Middle frontal gyrus (tissue), 1 donor: Measurements from ENCODE around the gene PSMA5.

Experiments
- DNase-seq: peaks from one replicate; pipeline ENCODE4 v3.0.0-alpha.2; 2015; ENCODE audit warnings: low spot score; ENCODE audit errors: extremely low spot score

PSMA5 gene

DNA sequence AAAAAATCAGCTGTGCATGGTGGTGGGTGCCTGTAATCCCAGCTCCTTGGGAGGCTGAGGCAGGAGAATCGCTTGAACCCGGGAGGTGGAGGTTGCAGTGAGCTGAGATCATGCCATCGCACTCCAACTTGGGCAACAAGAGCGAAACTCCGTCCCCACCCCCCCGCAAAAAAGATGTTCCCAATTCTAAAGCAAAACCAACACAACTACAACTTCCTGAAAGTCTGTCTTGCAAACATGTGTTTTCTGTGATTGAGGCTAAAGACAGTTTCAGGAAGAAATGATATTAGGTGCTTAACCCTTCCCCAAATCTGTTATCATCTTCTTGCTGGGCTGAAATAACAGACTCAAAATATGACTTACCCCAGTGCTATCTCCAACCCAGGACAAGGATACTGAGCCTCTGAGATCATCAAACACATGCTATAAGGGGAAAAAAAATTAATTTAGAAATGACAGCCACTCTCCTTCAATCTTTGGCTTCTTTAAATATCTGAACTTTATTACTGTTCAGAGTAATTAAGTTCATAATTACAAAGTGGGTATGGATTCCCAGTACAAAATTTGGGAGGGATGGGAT, 57.0 kb downstream of the PSMA5 start:
- DNase-seq: no peak

DNA sequence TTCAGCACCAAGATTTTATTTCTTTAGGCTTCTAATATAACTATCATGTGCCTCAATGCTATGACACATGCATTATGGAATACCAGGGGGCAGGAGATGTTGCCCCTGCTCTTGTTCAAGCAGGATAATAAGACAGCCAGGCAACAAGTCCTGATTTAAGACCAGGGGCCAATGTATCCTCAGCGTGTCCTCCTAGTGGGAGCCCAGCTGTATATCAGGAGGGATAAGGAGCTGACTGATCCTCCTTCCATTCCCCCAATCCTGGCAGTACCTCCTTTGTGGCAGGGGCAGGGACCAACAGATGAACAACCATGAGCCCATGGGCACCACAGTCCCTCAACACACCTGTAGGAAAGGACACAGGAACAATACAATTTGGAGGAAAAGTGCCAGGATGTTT, 57.8 kb downstream of the PSMA5 start:
- DNase-seq: no peak

DNA sequence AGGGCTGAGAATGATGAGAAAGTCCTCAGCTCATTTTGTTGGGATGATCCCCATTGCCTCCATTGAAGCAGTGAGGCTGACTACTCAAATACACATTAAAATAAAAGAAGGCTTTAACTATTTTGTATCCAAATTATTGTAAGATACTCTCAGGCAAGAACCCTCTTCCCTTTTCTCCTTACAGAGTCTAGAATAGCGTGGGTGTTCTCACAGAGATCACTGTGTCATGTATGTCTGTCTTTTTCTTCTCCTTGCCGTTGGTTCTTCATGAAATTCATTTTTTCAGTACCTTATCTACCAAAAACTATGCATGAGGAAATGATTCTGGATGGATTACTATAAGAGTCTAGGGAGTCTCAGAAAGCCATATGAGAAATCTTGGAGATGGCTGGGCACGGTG, 58.6 kb downstream of the PSMA5 start:
- no peak for DNase-seq

DNA sequence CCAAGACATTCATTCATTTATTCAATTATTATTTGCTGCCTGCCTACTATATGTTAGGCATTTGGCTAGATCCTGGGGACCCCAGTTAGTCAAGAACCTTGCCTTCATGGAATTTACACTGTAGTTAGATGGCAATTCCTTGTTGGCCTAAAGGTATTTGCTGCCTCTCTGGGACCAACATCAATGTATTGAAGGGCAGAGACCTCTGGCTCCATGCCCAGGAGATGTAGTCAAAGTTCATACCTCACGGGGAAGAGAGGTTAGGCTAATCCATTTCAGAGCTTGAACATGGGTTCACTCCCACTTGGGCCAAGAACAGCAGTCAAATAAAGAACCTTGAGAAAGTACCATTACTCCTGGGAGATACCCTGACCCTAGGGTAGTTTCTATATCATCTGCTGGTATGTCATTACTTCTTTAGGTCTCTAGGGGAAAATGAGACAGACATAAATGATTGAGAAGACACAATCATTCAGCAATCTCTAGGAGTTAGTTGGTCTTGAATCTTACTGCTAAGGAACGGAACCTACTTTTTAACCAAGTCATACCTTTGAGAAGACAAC, 60.5 kb downstream of the PSMA5 start:
- DNase-seq: no peak

DNA sequence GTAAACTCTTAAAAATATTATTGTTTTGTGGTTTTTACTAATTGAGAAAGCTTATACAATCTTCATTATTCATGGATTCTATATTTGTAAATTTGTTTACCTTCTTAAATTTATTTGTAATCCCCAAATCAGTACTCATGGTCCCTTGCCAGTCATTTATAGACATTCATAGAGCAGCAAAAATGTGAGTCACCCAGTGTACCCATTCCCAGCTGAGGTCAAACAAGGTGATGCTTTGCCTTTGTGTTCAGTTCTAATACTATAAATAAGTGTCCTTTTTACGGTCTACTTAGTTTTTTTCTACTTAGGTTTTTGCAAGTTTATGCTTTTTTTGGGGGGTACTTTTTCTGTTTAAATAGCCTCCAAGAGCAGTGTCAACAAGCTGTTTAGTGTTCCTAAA, 64.6 kb downstream of the PSMA5 start:
- no peak for DNase-seq

DNA sequence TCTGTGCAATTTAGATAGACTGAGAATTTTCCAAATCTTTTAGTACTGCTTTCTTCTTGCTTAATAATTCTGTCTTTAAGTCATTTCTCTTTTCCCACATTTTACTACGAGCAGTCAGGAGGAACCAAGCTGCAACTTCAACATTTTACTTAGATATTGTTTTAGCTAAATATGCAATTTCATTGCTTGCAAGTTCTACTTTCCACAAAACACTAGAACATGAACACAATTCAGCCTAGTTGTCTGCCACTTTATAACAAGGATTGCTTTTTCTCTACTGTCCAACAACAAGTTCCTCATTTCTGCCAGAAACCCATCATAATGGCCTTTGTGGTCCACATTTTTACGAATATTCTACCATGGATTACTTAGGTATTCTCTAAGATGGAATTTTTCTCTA, 65.2 kb downstream of the PSMA5 start:
- DNase-seq: no peak

DNA sequence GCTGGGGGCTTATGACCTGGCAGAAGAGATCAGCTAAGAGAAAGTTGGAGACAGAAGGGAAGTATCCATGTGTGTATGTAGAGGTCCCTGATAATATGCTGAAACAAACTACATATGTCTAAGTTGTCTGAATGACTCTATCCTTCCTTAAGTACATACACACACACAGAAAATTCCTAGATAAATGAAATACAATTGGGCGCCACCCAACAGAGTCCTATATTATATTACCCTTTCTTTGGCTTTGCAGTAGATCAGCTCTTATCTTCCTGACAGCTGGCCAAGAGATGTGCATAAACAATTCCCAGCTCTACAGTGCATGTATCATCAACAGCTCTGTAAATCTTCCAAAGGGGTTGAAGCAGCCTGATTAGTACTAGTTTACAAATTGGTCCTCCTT, 68.6 kb downstream of the PSMA5 start:
- DNase-seq: no peak

DNA sequence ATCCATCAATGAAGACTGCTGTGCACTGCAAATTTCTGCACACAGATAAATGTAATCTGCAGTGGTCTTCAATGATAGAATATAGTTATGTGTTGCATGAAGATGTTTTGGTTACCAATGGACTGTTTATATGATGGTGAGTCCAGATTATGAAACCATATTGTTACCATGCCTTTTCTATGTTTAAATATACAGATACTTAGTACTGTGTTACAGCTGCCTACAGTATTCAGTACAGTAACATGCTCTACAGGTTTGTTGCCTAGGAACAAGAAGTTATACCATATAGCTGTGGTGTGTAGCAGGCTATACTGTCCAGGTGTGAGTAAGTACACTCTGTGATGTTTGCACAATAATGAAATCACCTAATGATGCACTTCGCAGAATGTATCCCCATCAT, 69.3 kb downstream of the PSMA5 start:
- no peak for DNase-seq

DNA sequence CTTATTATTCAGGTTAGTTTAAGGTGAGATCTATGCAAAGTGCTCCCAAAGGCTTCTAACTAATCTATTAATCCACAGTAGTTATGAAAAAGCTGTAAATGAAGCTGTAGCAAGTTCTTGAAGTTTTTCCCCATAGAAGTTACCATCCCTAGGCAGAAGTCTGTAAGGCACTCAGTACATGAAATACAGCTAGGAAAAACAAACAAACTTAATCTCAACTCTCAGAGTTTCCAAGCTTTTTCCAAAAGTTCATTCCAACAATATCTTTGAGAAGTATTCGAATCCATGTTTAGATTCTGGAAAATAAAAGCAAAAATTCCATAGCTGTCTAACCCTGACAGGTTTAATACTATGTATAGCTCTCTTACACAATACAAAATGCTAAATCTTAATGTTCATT, 69.7 kb downstream of the PSMA5 start:
- no peak for DNase-seq

DNA sequence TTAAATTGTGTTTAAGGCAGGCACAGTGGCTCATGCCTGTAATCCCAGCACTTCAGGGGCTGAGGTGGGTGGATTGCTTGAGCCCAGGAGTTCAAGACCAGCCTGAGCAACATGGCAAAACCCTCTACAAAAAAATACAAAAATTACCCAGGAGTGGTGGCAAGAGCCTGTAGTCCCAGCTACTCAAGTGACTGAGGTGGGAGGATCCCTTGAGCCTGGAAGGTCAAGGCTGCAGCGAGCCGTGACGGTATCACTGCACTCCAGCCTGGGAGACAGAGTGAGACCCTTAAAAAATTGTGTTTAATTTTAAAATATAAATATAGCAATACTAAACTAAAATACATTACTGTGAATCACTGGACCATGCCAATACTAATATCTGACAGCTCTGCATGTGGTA, 71.3 kb downstream of the PSMA5 start:
- no peak for DNase-seq

DNA sequence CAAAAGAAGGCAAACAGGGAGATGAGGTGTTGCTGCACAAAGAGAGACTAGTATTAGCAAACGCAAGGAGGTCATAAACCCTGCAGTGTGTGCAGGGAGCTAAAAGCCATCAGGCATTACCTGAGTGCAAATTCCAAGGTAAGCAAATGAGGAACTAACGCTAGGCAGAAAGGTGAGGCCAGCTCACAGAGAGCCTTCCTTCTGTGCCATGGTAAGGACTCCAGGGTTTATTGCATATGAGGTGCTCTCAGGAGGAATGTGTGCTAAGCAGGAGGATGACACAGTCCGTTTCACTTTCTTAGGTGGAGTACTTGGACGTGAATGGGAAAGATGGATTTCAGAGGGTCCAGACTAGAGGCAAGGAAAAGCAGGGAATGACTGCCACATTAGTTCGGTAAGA, 74.8 kb downstream of the PSMA5 start:
- DNase-seq: no peak

DNA sequence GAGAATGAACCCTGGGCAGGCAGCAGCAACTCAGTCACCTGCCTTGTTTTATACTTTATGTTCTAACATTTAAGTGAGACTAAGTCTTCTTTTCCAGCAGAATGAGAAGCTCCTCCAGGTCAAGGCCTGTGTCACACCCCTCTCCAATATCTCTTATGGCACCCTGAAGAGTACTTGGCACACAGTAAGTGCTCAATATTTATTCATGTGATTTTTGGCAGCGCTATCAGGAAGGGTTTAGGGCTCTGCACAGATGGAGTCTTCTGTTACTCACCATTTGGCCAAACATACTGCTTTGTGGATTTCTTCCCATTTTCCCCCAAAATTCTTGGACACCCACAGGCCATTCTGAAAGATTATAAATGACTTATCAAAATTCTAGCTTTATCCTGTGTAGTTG, 75.6 kb downstream of the PSMA5 start:
- no peak for DNase-seq

DNA sequence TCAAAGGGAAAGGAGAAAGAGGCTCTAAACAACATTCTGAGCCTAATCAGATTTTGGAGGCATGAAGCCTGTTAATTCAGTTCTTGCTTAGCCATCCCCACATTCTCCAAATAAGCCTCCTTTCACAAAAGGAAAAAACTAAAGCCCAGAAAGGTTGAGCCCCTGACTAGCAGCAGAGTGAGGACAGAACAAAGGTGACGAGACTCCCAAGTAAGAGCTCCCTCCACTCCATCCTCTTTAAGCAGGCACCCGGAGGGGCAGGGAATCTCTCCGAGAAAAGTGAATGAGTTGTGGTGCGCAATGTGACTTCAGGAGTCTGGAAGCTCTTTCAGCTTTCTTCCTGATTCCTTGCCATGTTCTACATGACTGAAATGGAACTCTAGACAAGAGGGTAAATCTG, 76.1 kb downstream of the PSMA5 start:
- DNase-seq: no peak
